ENCODE results near the gene MBNL1.

The MBNL1 gene

DNA sequence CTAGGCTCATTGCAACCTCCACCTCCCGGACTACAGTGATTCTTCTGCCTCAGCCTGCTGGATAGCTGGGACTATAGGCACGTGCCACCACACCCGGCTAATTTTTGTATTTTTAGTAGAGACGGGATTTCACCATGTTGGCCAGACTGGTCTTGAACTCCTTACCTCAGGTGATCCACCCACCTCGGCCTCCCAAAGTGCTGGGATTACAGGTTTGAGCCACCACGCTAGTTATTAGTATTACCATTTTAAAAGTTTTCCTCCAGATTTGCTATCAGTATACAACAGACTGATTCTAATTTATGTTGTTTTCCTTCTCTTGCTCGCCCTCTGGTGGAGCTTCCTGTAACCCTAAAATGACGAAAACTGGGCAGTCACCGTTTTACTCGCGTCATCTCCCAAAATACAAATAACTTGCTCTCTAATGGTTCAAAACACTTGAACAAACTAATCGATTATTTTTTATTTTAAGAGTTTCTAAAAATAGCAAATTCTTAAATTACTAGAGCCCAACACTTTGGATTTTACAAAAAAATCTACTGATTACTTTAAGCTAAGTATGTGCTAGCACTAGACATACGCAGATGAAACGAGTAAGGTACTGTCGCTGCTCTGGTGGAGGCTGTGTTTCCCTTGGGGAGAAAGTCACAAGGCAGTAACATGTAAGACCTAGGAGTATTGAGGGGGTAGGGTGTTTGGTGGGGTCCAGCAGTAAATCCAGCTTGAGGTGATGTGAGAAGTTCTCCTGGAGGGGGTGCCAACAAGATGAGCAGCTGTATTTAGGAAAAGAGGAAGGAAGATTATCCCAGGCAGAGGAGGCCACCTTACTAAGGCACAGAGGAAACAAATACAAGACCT is 203.3 kb downstream of the MBNL1 start:
- DNase-seq, result peak in 27 of 51 donors; percentile 1 to 72 (median 24)

DNA sequence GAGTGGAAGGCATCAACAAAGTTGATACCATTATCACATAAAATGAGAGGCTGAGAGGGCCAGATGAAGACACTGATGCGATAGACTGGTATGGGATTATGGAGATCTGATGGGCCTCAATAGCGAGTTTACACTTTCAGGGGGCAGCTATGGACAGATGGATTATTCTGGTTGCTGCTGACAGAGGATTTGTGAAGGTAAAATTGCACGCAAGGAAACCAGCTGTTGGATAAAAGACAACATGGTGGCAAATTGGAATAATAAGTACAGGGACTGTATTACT is 203.9 kb downstream of the MBNL1 start:
- DNase-seq, result no peak

DNA sequence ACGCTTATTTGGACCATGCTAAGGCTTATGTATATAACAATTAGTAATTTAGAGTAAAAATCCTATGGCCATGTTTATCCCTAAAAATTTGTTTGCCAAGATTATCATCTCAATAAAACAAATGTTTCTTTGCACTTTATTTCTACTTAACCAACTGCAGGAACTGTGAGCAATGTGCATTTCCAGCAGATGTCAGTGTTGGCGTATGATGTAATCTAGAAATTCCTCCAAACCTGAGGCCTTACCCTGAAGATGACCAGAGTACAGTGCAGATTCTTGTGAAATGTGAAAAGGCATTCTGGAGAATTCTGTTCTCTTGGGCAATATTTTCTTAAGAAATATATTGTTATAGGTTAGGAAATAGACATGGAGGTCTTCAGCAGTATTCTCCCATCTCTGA is 205.9 kb downstream of the MBNL1 start:
- DNase-seq, result peak in 4 of 51 donors; percentile 4 to 10 (median 7)

DNA sequence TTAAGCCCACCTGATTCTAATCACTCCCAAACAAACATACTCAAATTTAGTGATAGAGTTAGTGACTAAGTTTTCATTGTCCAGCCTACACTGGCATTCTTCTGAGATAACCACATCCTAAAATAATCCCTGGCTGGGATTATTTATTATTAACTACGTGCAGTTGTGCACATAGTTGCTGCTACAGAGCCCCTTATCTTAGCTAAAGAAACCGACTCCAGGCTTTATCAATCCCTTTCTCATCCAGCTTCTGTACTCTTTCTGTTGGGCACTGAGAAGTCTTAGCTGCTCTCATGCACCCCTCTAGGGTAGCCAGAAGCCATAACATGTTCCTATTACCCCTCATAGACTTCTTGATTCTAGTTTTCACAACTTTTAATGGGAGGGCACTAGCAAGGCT is 208.7 kb downstream of the MBNL1 start:
- no peak for DNase-seq

DNA sequence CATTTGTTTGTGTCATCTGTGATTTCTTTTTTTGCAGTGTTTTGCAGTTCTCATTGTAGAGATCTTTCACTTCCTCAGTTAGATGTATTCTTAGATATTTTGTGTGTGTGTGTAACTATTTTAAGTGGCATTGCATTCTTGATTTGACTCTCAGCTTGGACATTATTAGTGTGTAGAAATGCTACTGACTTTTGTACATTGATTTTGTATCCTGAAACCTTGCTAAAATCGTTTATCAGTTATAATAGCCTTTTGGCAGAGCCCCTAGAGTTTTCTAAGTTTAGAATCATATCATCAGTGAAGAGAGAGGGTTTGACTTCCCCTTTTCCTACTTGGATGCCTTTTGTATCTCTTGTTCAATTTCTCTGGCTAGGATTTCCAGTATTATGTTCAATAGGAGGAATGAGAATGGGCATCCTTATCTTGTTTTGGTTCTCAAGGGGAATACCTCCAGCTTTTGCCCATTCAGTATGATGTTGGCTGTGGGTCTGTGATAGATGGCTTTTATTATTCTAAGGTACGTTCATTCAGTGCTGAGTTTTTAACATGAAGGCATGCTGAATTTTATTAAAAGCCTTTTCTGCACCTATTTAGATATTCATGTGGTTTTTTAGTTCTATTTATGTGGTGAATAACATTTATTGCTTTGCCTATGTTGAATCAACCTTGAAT is 211.7 kb downstream of the MBNL1 start:
- no peak for DNase-seq

DNA sequence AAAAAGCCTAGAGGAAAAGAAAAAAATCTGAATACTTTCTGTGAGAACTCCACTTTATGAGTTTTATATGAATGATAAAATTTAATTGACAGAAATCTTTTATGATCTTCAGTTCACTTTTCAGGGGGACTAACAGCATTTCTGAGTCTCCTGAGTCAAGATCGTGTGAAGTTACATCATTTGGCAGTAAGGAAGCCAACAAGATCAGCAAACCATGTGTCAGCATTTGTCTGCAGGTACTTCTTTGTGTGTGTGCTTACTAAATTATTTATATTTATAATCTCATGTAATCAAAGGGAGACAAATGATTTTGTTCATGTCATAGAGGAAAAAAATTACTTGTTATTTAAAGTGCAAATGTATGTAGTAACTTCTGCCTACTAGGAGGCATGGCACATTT is 217.6 kb downstream of the MBNL1 start:
- no peak for DNase-seq

DNA sequence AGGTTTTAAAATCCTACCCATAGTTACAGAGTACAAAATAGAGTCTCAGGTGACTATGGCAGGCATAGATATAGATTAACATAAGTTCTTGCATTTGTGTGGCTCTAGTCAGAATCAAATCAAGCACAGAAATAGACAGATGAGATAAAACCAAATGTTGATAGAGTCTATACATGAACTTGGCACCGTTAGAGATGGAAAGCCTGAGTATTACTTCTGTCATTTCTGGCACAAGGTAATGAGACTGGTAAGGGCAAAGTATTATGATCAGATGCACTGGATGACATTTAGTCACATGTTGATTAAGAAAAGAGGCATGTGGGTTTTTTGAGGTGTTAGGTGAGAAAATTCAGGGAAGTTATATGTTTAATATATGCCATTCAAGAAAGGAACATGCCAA is 219.7 kb downstream of the MBNL1 start:
- DNase-seq, result no peak

DNA sequence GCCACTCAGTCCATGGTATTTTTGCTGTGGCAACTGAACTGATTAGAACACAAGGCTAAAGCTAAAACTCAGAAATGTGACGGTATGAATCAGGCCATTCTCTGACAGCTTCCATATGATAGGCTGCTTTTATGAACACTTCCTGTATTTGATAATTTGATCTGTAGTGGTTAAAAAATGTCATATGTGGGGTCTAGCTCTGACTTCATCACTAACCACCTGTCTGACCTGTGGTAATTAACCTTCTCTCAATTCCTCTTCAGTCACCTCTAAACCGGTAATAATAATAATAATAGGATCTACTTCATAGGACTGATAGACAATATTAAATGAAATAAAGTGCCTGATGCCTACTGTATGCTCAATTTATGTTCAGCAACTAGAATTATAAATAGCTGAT is 223.2 kb downstream of the MBNL1 start:
- DNase-seq, result no peak

DNA sequence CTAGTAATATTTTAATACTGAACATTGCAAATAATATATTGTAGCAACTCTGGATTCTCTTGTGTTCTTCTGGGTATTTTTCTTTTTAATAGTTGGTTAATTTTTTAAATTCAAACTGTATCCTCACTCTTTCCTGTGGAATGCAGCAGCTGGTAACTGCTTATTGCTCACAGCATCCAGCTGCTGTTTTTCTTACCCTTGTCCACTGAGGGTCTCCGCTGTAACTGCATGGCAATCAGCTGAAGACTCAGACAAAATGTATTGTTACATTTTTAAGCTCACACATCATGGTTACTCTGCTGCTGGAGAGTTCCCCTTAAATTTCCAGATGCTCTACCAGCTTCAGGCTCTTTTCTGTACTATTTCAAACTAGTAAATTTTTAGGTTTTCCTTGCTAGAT is 227.6 kb downstream of the MBNL1 start:
- no peak for DNase-seq

DNA sequence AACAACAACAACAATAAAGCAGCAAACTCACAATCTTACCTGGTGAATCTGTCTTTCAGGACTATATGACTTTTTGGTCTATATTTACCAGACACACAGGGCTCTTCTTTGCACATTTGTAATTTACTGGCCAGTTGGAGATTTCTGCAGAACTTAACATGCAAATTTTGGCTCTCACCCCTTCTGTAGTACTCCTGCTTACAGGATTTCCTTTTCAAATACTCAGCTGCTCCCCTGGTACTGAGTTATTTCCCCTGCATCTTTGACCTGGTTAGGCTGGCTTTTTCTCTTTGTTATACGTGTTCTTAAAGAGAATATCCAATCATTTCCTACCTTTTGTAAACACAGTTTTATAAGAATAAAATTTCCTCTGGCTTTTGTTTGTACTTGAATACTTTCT is 228.0 kb downstream of the MBNL1 start:
- DNase-seq, result no peak

DNA sequence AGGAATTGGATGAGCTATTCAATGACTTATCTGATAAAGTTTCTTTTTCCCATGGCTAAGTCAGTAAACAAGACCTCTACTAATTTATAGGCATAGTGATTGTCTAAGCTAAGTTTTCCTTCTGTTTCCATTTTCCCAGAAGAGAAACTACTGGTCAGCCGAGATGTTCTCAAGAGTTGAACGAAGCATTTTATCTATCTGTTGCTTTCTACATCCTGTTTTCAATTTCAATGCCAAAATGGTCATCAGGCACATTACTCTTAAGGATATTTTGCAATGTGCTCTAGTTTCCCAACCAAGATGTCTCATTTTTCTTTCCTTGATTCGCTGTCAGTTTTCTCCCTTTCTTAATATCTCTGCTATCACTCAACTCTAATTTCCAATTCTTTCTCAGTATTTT is 228.7 kb downstream of the MBNL1 start:
- DNase-seq, result no peak

DNA sequence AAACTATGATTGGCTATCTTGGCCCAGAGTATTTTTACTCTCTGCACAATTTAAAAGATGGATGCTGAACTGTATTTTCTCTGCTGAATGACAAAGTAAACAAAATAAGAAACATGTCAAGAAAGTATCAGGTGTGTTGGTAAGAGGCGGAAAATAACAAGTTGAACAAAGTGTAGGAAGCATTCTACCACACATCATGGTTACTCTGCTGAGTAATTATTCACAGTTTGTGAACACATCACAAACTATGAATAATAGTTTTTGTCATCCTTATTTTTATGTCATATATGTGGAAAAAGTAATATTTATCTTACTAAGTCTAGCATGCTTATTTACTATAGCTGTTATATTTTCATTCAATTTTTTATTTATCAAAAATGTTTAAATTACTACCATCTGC is 229.2 kb downstream of the MBNL1 start:
- no peak for DNase-seq

DNA sequence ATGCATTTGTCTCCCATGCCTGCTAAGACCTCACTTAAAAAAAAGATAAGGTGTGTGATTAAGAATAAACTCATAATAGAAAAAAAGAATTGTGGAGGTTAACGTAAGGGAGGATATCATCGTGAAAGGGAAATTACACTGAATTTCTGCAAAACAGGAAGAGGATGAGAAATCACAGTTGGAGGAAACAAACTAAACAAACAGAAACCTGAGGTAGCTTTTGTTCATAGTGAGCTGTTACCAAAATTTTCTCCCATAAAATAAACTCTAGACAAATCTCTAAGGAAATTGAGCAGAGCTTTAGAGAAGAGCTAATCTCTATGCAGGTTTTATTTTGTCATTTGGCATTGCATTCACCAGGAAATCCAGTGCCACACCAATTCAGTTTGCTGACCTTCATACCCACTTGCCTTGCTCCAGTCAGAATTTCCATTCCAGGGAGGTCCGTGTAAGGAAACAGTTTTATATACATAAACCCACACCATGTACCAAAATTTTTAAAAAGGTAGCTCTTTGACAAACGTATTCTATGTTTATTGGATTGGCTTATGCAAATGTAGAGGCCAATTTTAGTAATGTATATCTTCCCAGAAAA is 231.2 kb downstream of the MBNL1 start:
- no peak for DNase-seq

DNA sequence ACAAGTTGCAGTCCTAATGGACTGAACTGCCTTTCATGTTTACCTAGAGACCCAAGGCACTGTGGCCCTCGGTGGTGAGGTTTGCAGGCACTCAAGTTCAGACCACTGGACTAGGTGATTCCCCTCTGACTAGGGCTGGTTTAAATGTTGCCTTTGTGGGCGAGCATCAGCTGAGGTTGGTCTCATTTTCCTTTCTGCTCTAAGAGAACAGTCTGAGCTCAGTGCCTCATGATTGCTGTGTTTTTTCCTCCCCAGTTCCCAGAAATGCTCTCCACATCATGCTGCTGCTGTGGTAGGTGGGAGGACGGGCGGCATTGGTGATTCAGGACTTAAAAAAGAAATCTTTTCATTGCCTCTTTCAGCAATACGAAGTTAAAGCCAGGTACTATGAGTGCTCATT is 237.2 kb downstream of the MBNL1 start:
- DNase-seq, result peak in 3 of 51 donors; percentile 1 to 34 (median 15)

DNA sequence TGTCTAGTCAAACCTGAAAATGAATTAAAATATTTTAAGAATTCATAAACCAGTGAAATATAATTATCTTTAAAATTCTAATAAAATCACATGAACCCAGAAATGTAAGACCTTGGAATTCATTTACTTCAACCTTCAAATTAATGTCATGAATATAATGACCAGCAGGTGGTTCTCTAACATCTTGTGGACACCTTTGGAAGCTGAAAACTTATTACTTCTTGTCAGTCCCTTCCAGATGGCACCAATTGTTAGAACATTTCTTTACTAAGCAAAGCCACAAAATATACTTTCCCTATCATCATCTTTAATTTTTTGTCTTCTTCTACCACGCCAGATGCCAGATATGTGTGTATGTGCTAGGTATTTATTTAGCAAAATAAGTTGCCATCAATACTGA is 240.0 kb downstream of the MBNL1 start:
- DNase-seq, result no peak

DNA sequence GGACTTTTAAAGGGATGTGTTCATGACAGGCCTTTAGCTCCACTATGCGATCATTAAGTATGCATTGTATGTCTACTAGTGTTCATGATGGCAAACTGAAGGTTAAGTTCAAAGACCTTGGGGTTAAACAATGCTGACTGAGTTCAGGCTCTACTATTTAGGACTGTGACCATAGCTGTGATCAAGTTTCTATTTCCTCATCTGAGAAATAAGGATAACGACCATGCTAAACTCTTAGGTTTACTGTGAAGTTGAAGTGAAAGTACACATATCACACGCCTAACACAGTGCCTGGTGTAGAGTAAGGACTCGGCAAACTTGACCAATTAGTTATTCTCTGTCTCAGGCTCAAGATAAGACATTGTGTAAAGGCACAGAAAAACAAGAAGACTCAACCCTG is 243.2 kb downstream of the MBNL1 start:
- no peak for DNase-seq

DNA sequence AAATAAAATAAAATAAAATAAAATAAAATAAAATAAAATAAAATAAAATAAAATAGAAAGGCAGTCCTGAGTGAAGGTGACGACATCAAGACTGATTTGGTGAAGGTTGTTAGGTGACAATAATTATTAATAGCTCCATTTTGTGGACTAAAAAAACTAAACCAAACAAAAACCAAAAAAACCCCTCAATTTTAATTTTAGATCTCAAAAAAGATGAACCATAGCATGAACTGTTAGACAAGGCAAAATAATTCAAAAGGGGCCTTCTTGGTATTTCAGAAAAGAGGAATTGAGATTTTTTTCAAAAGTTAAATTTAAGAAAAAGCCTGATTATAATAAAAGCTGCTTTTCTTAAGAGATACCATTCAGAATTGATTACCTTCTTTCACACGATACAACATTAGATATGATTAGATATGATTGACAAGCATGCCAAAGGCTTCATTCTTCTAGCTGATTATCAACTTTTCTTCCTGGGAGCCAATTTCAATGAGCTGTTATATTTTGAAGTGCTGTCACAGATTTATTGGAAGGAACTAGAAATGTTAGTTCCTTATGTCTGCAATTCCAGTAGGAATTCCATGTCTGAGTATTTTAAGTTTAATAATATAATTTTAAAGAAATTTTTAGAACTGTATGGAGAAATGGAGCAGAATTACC is 244.7 kb downstream of the MBNL1 start:
- no peak for DNase-seq
